ENCODE results near the gene PCSK7. TPM values are rescaled to one million over a fixed set of nuclear protein-coding genes. Genes with fewer than 3 reads are reported as not detected.
"Not testable (repeated sequence)": the region's sequence is repeated elsewhere in the genome, so short reads cannot be mapped to it uniquely, and the experiment has no call there.

PCSK7 gene
- total RNA-seq, 2 donors from 2014 or later, result 25.9 to 86.0 TPM

- no peak for ATAC-seq
- Histone ChIP-seq H3K4me1 (peaks cover 68% of the 10 kb centered on the region), H3K27ac (peak overlapping the region in 3 of 4 donors; percentile 46 to 81 (median 50)), H3K9me3 (no peaks in the 10 kb centered on the region), H3K36me3 (replicated peaks in 1 of 2; ENCODE audit: insufficient read depth in 1 of 2, low read depth in 2 of 2) (peaks cover 0 to 18% of the 10 kb centered on the region in 2 donors), H3K4me3 (no peak overlapping the region), H3K27me3 (no peaks in the 10 kb centered on the region)
- no peak for TF ChIP-seq POLR2A (IDR thresholded peaks at IDR 0.05)
- TF ChIP-seq, protein P1, sequence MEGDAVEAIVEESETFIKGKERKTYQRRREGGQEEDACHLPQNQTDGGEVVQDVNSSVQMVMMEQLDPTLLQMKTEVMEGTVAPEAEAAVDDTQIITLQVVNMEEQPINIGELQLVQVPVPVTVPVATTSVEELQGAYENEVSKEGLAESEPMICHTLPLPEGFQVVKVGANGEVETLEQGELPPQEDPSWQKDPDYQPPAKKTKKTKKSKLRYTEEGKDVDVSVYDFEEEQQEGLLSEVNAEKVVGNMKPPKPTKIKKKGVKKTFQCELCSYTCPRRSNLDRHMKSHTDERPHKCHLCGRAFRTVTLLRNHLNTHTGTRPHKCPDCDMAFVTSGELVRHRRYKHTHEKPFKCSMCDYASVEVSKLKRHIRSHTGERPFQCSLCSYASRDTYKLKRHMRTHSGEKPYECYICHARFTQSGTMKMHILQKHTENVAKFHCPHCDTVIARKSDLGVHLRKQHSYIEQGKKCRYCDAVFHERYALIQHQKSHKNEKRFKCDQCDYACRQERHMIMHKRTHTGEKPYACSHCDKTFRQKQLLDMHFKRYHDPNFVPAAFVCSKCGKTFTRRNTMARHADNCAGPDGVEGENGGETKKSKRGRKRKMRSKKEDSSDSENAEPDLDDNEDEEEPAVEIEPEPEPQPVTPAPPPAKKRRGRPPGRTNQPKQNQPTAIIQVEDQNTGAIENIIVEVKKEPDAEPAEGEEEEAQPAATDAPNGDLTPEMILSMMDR (IDR thresholded peaks at IDR 0.05), result no peak
- intact Hi-C loops (cut with DNase I), result no loop called here
- peak in 2 of 4 donors; percentile 4 to 27 for DNase-seq
- 61 to 85% methylated on average over 5 of the region's 5 CpGs for WGBS, 2 donors
These were observed 46.0 kb downstream of the PCSK7 start for GRCh38 chr11:117185736-117186430.

DNA sequence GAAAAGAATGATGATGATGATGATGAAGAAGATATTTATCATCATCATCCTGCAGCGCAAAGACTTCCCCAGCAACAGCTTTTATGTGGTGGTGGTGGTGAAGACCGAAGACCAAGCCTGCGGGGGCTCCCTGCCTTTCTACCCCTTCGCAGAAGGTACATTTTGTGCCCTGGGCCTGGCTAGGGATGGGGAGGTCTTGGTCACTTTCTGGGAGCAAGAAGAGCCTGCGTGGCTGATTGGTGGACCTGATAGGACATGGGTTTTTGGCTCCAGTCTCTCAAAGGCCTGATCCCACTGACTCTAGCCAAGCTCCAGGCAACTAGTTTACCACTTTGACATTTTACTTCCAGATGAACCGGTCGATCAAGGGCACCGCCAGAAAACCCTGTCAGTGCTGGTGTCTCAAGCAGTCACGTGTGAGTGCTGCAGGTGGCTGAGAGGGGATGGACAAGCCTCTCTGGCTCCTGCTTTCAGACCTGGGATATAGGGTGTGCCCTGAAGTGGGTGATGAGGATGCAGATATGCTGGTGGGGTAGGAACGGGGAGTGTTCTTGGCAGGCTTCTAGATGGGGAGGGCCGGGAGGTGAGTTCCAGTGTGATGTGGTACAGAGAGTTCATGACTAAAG, 48.0 kb downstream of the PCSK7 start:
- peaks cover 85% of the 10 kb centered on the region for H3K4me1 ChIP-seq
- no peak overlapping the region for H3K4me3 ChIP-seq
- 62 to 67% methylated on average over 9 to 11 of the region's 11 CpGs for WGBS, 2 donors
- DNase-seq, result peak in 3 of 4 donors; percentile 25 to 62 (median 55)
- peak overlapping the region in 3 of 4 donors; percentile 50 to 81 (median 55) for H3K27ac ChIP-seq
- no peak for ATAC-seq
- intact Hi-C loops (cut with DNase I), result no loop called here
- H3K27me3 ChIP-seq, result no peaks in the 10 kb centered on the region
- TF ChIP-seq, protein P1 (IDR thresholded peaks at IDR 0.05), result no peak
- no peak for TF ChIP-seq POLR2A (IDR thresholded peaks at IDR 0.05)
- H3K9me3 ChIP-seq, result no peaks in the 10 kb centered on the region
- peaks cover 0 to 3% of the 10 kb centered on the region in 2 donors for H3K36me3 ChIP-seq (replicated peaks in 1 of 2; ENCODE audit: insufficient read depth in 1 of 2, low read depth in 2 of 2)

DNA sequence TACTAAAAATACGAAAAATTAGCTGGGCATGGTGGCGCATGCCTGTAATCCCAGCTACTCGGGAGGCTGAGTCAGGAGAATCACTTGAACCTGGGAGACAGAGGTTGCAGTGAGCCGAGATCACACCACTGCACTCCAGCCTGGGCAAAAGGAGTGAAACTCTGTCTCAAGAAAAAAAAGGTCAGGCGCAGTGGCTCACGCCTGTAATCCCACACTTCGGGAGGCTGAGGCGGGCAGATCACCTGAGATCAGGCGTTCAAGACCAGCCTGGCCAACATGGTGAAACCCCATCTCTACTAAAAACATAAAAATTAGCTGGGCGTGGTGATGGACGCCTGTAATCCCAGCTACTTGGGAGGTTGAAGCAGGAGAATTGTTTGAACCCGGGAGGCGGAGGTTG, 48.7 kb downstream of the PCSK7 start:
- Histone ChIP-seq H3K4me1 (peaks cover 86% of the 10 kb centered on the region), H3K27ac (peak overlapping the region in 1 of 4 donors; percentile 81)
- H3K9me3 ChIP-seq; intact Hi-C loops (cut with DNase I); H3K27me3 ChIP-seq; H3K4me3 ChIP-seq; ATAC-seq; H3K36me3 ChIP-seq (replicated peaks in 1 of 2; ENCODE audit: insufficient read depth in 1 of 2, low read depth in 2 of 2): not testable (repeated sequence)
- peak in 1 of 4 donors; percentile 11 for DNase-seq
- 84 to 88% methylated on average over 13 of the region's 13 CpGs for WGBS, 2 donors

DNA sequence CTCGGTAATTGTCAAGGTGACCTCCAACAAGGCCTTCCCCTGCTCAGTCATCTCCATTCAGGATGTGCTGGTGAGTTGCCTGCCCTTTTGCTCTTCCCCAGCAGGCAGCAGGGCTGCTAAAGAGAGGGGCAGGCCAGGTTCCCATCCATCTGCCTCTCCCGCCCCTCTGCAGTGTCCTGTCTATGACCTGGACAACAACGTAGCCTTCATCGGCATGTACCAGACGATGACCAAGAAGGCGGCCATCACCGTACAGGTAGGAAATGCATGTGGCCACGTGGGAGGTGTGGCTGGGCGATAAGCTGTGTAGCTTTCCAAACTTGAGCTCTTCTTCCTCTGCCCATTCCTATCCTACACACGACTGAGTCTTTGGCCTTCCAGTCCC, 49.3 kb downstream of the PCSK7 start:
- H3K27ac ChIP-seq, result peak overlapping the region in 2 of 4 donors; percentile 9 to 61
- H3K36me3 ChIP-seq (replicated peaks in 1 of 2; ENCODE audit: insufficient read depth in 1 of 2, low read depth in 2 of 2), result peaks cover 0 to 3% of the 10 kb centered on the region in 2 donors
- WGBS, 2 donors, result 76 to 82% methylated on average over 10 of the region's 10 CpGs
- no peak for ATAC-seq
- no peak overlapping the region for H3K4me3 ChIP-seq
- intact Hi-C loops (cut with DNase I), result no loop called here
- H3K27me3 ChIP-seq, result no peaks in the 10 kb centered on the region
- no peak for TF ChIP-seq POLR2A (IDR thresholded peaks at IDR 0.05)
- TF ChIP-seq, protein P1 (IDR thresholded peaks at IDR 0.05), result no peak
- H3K4me1 ChIP-seq, result peaks cover 86% of the 10 kb centered on the region
- no peaks in the 10 kb centered on the region for H3K9me3 ChIP-seq
- no peak for DNase-seq

All from body of pancreas (tissue), 4 donors.